NCI-H82 (cell line): Measurements from ENCODE around the gene SMCO1.
A peak's percentile ranks its signal among the peaks of the same experiment; 100 is the strongest.
"Not testable (repeated sequence)": the region's sequence is repeated elsewhere in the genome, so short reads cannot be mapped to it uniquely, and the experiment has no call there.

ENCODE experiments used
- DNase-seq: peaks from one replicate; lab custom pipeline; 2025; lab: John Stamatoyannopoulos, UW

SMCO1 gene, protein sequence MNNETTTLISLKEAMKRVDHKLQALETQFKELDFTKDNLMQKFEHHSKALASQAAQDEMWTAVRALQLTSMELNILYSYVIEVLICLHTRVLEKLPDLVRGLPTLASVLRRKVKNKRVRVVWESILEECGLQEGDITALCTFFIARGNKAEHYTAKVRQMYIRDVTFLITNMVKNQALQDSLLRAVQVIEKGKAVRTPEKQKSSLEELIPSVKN

GRCh38 chr3:196514913-196515621 is at the start of gene SMCO1:
TSS of gene SMCO1 (minus strand) at chr3:196515346. CDS start at chr3:196515209, 137 bp downstream.
- no peak for DNase-seq

GRCh38 chr3:196563721-196564225 is 48.6 kb upstream of the SMCO1 start:
- no peak for DNase-seq

GRCh38 chr3:196559826-196560225 is 44.7 kb upstream of the SMCO1 start:
- no peak for DNase-seq

DNA sequence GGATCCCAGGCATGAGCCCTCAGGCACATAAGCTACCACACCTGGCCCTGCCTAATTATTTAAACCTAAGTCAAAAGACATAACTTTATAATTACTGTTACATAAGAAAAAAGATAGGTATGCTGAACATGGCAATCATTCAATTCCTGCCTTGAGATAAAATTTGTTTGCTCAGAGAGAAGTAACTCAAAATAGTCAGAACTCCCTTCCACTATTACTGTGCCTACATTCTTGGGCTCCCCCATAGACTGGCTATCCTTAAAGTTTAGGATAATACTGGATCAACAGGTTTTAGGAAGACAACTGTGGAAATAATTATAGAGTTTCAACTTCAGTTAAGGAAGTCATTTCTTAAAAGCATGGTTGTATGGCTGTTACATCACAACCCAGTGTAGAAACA is 43.3 kb upstream of the SMCO1 start:
- no peak for DNase-seq

DNA sequence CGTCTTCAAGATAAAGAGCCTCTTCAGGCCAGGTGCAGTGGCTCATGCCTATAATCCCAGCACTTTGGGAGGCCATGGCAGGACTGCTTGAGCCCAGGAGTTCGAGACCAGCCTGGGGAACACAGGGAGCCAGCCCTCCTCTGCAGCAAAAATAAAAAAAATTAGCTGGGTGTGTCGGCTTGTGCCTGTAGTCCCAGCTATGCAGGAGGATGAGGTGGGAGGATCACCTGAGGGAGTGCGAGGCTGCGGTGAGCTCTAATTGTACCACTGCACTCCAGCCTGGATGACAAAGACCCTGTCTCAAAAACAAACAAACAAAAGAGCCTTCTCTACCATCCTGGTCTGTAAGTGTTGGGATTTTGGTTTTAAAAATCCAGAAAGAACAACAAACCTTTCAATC is 42.1 kb upstream of the SMCO1 start:
- no peak for DNase-seq

- DNase-seq: no peak
These were observed 40.1 kb upstream of the SMCO1 start for GRCh38 chr3:196555295-196555694.

DNA sequence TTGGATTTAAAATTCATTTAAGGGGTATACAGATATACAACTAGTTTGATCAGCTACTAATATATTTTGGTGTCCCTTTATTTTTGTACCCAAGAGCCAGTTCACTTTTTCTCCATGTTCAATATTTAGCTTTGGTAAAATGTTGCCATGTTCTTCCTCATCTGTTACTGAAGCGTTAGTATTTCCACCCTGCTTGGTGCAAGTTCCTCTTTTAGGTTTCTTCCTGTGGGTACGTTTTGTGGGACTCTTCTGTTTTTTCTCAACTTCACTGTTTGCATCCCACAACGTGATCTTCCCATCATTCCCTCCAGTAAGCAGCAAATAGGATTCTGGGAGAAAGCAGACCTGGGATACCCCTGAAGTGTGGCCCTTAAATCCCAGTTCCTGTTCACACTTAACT is 39.1 kb upstream of the SMCO1 start:
- no peak for DNase-seq

DNA sequence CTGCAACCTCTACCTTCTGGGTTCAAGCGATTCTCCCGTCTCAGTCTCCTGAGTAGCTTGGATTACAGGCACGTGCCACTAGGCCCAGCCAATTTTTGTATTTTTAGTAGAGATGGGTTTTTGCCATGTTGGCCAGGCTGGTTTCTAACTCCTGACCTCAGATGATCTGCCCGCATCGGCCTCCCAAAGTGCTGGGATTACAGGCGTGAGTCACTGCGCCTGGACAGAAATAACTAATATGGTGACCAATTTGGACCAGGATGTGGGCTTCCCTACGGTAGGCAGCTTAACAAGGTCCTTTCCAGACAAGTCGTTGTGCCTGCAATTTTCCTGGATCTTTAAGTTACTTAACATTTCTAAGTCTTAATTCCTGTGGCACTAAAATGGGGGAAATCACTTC is 38.4 kb upstream of the SMCO1 start:
- DNase-seq: no peak

- no peak for DNase-seq
These were observed 37.1 kb upstream of the SMCO1 start for GRCh38 chr3:196552253-196552652.

GRCh38 chr3:196550172-196550571 is 35.0 kb upstream of the SMCO1 start:
- not testable (repeated sequence) for DNase-seq

- DNase-seq: not testable (repeated sequence)
These were observed 34.2 kb upstream of the SMCO1 start for GRCh38 chr3:196549312-196549711.

DNA sequence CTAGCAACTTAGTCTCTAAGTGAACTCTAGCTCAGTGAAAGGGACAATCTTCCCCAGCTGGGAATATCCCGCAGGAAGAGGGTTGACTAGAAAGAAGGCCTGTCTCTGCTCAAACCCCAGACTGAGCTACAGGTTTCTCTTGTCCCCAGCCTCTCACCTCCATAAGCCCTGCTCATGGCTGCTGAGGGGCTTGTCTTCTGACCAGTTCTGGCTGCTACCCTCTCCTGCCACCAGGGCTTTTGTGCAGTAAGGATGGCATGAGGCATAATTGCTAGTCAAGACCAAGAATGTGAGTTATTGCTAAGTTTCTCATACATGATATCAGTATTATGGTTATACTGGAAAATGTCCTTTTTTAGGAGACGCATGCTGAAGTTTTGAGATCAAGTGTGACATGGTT is 31.9 kb upstream of the SMCO1 start:
- no peak for DNase-seq

GRCh38 chr3:196546537-196546936 is 31.4 kb upstream of the SMCO1 start:
- no peak for DNase-seq

GRCh38 chr3:196544491-196544992 is 29.4 kb upstream of the SMCO1 start:
- DNase-seq: no peak

GRCh38 chr3:196541684-196542445 is 26.7 kb upstream of the SMCO1 start:
- DNase-seq: no peak

DNA sequence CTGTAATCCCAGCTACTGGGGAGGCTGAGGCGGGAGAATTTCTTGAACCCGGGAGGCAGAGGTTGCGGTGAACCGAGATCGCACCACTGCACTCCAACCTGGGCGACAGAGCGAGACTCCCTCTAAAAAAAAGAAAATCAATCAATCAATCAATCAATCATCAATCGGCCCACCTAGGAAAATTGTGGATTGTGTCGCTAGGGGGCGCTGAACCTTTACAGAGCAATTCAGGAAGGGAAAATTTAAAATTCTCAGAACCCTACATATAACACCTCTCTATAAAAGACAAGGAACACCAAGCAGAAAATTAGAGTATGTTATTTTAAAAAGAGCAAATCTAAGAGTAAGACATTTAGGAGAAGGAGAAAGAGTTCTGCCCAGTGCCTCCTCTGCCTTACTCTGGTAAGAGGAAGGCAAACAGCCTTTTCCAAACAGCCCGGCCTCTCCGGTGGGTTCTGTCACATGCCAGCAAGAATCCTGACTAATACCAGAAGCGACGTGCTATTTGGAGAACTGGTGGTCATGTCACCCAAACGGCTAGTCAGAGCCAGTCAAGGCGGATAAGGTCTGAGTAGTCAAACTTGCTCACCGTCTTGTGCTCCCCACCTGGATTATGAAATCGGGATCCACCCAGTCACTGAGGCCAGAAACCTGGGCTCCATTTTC is 22.3 kb upstream of the SMCO1 start:
- DNase-seq: peak; percentile 64

- no peak for DNase-seq
These were observed 18.1 kb upstream of the SMCO1 start for GRCh38 chr3:196533260-196533681.

- DNase-seq: no peak
These were observed 16.3 kb upstream of the SMCO1 start for GRCh38 chr3:196531418-196531817.

- peak; percentile 52 for DNase-seq
These were observed 13.6 kb upstream of the SMCO1 start for GRCh38 chr3:196528639-196529233.

DNA sequence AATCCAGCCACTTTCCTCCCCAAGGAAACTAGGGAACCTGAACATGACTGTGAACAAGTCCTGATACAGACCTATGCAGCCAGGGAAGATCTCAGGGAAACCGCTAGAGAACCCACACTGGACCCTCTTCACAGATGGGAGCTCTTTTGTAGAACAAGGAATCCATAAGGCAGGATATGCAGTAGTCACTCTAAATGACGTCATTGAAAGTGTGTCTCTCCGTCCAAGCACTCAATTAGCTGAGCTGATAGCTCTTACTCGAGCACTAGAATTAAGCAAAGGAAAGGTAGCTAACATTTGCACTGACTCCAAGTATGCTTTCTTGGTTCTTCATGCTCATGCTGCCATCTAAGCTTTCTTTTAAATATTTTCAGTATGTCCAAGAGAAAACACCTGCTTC is 10.0 kb upstream of the SMCO1 start:
- no peak for DNase-seq

DNA sequence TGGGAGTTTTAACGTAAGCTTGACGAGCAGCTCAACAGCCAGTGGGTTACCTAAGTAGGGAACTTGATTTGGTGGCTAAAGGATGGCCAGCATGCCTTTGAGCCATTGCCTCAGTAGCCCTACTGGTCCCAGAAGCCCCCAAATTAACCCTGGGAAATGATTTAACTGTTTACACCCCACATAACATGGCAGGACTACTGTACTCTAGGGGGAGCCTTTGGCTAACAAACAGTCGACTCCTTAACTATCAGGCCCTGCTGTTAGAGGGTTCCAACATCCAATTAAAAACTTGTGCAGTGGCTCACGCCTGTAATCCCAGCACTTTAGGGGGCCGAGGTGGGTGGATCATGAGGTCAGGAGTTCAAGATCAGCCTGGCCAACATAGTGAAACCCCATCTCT is 9.4 kb upstream of the SMCO1 start:
- peak; percentile 81 for DNase-seq

DNA sequence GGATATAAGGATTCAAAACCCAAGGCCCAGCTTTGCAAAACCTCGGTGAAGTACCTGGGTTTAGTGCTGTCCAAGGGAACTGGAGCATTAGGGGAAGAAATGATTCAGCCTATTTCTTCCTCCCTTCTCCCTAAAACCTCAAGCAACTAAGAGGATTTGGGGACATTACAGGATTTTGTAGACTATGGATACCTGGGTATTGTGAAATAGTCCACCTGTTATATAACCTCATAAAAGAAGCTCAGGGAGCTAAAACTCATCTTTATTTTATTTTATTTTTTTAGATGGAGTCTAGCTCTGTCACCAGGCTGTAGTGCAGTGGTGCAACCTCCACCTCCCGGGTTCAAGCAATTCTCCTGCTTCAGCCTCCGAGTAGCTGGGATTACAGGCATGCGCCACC is 8.7 kb upstream of the SMCO1 start:
- DNase-seq: no peak
